GM19099 (cell line): ENCODE results near the gene ATN1.
A peak's percentile ranks its signal among the peaks of the same experiment; 100 is the strongest.

Experiments used
- POLR2A ChIP-seq: IDR thresholded peaks from 3 replicates; pipeline ENCODE4 v1.6.1; 2011; ENCODE audit warnings: low read depth; ENCODE audit not compliant: insufficient read length; ENCODE audit errors: extremely low read depth

ATN1 gene

DNA sequence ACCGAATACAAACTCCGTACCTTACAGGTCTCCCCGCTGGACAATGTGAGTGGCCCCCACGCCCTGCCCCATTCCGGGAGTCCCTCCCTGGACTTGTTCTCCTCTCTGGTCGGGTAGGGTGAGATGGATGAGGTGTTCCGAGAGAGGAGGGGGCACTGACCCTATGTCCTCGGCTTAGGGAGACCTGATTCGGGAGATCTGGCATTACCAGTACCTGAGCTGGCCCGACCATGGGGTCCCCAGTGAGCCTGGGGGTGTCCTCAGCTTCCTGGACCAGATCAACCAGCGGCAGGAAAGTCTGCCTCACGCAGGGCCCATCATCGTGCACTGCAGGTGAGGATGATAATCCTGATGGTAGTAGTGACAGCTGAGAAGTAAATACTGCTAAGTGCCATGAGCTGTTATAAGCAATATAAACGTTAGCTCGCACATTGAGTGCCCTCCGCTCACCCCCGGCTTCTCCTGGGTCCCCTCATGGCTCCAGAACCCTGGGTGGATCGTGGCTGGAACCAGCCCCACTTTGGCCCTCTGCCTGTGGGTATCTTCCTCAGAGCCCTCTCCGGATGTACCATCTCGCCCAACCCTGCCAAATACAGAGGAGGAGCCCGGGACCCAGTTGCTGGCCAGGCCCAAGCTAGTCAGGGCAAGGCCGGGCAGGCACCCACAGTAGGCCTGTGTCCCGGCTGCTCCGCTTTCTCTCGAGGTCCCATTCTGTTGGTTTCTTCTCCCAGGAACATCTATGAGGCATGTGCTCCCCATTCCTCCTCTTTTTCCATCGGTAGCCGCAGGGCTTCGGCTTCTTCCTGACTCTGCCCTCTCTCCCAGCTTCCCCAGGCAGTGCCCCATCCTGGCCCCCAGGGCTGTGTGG lies 30.2 kb downstream of the ATN1 start:
- TF ChIP-seq POLR2A = no peak

- TF ChIP-seq POLR2A = no peak
Measured at GRCh38 chr12:6958609-6959057, 30.9 kb downstream of the ATN1 start.

DNA sequence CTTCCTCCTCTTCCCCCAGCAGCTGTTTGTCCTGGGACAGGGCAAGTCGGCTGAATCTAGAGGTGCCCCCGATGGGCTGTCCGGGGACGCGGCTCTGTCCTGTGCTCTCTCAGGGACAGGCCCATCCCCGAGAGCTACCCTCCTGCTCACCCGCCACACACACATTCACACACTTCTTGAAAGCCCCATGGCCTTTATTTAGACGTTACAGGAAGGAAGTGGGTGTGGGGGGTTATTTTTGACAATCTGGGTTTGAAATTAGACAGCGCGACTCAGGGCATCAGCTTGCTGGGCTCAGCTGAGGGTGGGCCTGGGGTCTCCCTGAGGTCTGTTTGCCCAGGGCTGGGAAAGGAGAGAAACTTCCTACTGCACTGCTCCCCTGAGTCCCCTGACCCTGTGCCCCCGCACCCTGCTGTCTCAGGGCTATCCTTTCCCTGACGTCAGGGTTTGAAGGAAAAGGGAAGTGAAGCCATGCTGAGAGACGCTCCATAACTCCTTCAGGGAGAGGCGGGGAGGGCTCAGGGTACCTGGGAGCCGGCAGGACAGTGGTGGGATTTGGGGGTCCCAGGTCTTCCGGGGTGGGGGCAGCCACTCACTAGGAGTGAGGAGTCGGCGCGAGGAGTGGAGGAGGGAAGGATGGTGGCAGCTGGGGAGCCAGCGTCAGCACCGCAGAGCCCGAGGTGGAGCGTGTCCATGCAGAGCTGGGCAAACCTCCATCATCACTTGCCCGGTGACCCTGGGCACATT lies 31.5 kb downstream of the ATN1 start:
- peak; percentile 78 for TF ChIP-seq POLR2A

DNA sequence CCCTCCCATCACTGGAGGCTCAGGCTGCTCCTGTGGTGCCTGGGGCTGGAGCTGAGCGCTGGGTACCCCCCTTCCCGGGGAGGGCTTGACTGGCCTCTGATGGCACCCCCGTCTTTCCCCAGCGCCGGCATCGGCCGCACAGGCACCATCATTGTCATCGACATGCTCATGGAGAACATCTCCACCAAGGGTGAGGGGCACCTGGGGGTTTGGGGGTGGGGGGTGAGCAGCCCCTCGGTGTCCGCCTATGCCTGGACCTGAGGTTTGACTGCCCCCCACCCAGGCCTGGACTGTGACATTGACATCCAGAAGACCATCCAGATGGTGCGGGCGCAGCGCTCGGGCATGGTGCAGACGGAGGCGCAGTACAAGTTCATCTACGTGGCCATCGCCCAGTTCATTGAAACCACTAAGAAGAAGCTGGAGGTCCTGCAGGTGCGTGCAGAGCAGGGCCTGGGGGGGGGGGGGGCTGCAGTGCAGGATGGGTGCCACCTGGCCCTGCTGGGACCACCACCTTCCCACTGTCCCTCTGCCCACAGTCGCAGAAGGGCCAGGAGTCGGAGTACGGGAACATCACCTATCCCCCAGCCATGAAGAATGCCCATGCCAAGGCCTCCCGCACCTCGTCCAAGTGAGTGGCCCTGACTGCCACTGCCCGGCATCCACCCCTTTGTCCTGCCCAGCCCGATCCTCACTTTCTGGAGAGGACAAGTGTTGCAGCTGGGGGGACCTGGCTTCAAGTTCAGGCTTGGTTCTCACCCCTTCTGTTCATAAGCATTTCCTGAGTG lies 32.2 kb downstream of the ATN1 start:
- no peak for TF ChIP-seq POLR2A

GRCh38 chr12:6960593-6961277 lies 33.0 kb downstream of the ATN1 start:
- no peak for TF ChIP-seq POLR2A

DNA sequence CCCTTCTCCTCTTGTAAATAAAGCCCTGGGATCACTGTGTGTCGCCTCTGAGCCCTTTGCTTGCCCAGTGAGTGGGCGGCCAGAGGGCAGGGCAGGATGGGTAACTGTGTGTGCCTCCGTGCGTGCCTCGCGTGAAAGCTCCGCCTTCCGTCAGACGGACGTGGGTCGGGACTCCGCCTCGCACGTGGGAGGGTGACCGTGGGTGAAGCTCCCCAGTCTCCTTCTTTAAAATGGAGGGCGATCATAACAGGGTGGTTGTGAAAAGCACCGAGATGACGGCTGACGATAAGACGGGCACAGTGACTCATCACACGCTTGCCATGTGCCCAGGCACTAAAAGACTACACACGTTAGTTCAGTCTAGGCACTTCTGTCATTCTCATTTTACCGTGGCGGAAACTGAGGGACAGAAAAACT lies 33.5 kb downstream of the ATN1 start:
- peak; percentile 16 for TF ChIP-seq POLR2A

DNA sequence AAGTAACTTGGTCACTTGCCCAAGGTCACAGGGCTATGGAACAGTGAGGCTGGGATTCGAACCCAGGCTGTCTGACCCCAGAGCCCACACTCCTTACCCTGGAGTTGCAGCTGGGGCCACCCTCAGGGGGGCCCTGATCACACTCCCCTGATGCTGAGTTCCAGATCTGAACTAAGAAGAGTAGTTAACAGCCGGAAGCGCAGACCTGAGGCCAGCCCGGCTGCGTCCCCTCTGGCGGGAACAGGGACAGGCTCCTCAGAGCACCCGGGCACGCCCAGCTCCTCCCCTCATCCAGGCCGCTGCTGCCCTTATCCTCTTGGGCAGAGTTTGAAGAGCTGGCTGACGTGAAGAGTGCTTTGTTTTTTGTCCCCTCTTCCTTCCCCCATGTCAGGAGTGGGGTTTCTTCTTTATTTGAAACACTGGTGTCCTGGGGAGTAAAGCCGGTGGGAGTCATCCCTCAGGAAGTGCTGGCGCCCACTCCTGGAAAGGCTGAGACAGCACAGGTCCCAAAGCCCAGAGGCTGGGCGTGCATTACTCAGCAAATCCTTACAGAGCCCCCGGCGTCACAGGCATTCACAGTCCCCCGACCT lies 34.0 kb downstream of the ATN1 start:
- TF ChIP-seq POLR2A = peak; percentile 26

DNA sequence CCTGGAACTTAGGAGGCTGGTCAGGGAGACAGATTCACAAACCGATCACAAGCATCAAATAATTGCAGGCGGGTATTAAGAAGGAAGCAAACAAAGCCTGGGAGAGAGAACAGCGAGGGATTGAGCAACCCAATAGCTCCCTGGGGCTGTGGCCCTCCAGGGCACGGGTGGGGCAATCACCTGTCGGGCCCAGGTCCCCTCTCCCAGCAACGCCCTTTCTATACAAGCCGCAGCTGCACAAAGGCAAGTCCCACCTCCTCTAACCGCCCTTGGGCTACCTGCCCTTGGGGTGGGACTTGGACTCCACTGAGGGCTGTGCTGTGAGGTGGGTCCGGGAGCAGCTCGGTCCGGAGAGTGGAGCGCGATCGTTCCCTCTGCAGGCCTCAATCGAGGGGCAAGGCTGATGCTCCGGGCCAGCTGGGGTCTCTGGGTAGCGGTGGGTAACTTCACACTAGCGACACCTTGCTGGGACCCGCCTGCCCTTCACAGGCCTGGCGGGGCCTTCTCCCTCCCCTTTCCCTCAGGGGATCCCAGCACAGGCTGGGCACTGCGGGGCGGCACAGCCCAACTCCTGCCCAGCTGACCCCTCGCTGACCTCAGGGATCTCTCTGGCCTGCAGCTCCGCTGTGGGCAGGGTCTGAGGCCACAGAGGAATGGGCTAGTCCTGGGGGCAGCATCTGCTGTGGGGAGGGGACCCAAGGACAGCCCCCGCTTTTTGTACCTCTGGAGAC lies 34.7 kb downstream of the ATN1 start:
- no peak for TF ChIP-seq POLR2A

DNA sequence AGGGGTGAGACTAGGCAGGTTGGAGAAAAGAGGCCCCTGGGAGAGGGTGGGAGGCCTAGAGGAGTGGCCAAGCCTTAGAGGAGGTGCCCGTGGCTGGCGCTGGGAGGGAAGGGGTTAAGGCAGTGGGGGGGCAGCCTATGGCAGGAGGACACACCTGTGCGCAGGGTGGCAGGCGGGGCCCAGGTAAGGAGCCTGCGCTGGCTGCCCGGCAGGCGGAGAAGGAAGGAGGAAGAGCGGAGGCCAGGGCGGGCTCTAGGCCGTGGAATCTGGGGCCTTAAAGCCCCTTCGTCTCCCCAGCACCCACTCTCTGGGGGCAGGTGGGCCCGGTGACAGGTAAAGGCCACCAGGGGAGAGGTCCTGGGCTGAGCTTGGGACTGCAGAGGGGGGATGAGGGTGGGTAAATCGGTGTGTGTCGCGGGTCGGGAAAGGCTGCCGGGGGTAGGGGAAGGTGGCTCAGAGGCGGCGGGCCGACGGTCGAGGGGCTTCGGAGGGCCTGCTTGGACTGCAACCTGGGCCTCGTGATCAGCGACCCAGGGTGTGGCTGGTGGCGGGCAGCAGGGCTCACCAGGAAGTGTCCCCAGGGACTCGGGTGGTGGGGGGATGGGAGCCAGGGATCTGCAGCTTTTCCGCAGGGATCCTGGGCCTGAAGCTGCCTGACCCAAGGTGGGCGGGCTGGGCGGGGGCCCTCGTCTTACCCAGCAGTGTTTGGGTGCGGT lies 35.4 kb downstream of the ATN1 start:
- TF ChIP-seq POLR2A = no peak

- TF ChIP-seq POLR2A = no peak
Measured at GRCh38 chr12:6963791-6964413, 36.1 kb downstream of the ATN1 start.

GRCh38 chr12:6964605-6965025 lies 36.9 kb downstream of the ATN1 start:
- no peak for TF ChIP-seq POLR2A

GRCh38 chr12:6965026-6965661 lies 37.4 kb downstream of the ATN1 start:
- peak; percentile 13 for TF ChIP-seq POLR2A
